ENCODE results near the gene ANKMY1.

- TF ChIP-seq CTCF (IDR thresholded peaks at IDR 0.05) (no peak), POLR2A (IDR thresholded peaks at IDR 0.05) (no peak)
Observed at GRCh38 chr2:240578110-240578450, 20.3 kb upstream of the ANKMY1 start.
